Bronchial epithelial cell (primary cell): ENCODE data around the gene LSM12. TPM values are rescaled to one million over a fixed set of nuclear protein-coding genes. Genes with fewer than 3 reads are reported as not detected.

Source experiments
- DNase-seq: peaks from one replicate; pipeline ENCODE4 v3.0.0-alpha.2; 2010; ENCODE audit warnings: low read depth
- FAIRE-seq: peaks from 2 replicates; lab custom pipeline; 2011; peaks lifted over from hg19 to GRCh38; lab: Jason Lieb, UNC
- H3K27me3 ChIP-seq: 2 replicates; pipeline ENCODE4 v1.5.1; 2011; ENCODE audit warnings: low read length; ENCODE audit not compliant: control insufficient read depth, insufficient read depth
- H3K36me3 ChIP-seq: 2 replicates; pipeline ENCODE4 v1.5.1; 2011; ENCODE audit warnings: low read length; ENCODE audit not compliant: control insufficient read depth, insufficient read depth
- H3K4me3 ChIP-seq: 2 replicates; pipeline ENCODE4 v1.5.1; 2011; ENCODE audit warnings: mild to moderate bottlenecking, low read depth, low read length, control low read depth
- total RNA-seq: library from RNA; depleted of rRNA; stranded (reverse); fragments of >200 nt; gene quantifications from 2 replicates; pipeline ENCODE4 v1.2.1, GENCODE V29; 2014
- TF ChIP-seq, protein P1 (sequence below): IDR thresholded peaks from 2 replicates; pipeline ENCODE4 v1.5.1; 2011; ENCODE audit warnings: mild to moderate bottlenecking, moderate library complexity, low read length, control low read depth, inconsistent platforms; ENCODE audit not compliant: insufficient read depth, severe bottlenecking

Gene LSM12
- total RNA-seq, 1 donor from 2014 or later = 20.3 TPM

GRCh38 chr17:44085908-44086307 is 19.4 kb upstream of the LSM12 start:
- H3K36me3 ChIP-seq = peaks cover 14% of the 10 kb centered on the region
- TF ChIP-seq, protein P1, sequence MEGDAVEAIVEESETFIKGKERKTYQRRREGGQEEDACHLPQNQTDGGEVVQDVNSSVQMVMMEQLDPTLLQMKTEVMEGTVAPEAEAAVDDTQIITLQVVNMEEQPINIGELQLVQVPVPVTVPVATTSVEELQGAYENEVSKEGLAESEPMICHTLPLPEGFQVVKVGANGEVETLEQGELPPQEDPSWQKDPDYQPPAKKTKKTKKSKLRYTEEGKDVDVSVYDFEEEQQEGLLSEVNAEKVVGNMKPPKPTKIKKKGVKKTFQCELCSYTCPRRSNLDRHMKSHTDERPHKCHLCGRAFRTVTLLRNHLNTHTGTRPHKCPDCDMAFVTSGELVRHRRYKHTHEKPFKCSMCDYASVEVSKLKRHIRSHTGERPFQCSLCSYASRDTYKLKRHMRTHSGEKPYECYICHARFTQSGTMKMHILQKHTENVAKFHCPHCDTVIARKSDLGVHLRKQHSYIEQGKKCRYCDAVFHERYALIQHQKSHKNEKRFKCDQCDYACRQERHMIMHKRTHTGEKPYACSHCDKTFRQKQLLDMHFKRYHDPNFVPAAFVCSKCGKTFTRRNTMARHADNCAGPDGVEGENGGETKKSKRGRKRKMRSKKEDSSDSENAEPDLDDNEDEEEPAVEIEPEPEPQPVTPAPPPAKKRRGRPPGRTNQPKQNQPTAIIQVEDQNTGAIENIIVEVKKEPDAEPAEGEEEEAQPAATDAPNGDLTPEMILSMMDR = no peak
- DNase-seq (no peak), FAIRE-seq (no peak)
- H3K4me3 ChIP-seq = no peak overlapping the region
- no peaks in the 10 kb centered on the region for H3K27me3 ChIP-seq

GRCh38 chr17:44084921-44085320 is 18.4 kb upstream of the LSM12 start:
- no peaks in the 10 kb centered on the region for H3K27me3 ChIP-seq
- peaks cover 14% of the 10 kb centered on the region for H3K36me3 ChIP-seq
- FAIRE-seq = no peak
- TF ChIP-seq, protein P1 = no peak
- DNase-seq = no peak
- no peak overlapping the region for H3K4me3 ChIP-seq

GRCh38 chr17:44084131-44084538 is 17.7 kb upstream of the LSM12 start:
- FAIRE-seq (no peak), DNase-seq (no peak)
- Histone ChIP-seq H3K4me3 (no peak overlapping the region), H3K27me3 (no peaks in the 10 kb centered on the region), H3K36me3 (peaks cover 14% of the 10 kb centered on the region)
- TF ChIP-seq, protein P1 = peak; percentile 58

DNA sequence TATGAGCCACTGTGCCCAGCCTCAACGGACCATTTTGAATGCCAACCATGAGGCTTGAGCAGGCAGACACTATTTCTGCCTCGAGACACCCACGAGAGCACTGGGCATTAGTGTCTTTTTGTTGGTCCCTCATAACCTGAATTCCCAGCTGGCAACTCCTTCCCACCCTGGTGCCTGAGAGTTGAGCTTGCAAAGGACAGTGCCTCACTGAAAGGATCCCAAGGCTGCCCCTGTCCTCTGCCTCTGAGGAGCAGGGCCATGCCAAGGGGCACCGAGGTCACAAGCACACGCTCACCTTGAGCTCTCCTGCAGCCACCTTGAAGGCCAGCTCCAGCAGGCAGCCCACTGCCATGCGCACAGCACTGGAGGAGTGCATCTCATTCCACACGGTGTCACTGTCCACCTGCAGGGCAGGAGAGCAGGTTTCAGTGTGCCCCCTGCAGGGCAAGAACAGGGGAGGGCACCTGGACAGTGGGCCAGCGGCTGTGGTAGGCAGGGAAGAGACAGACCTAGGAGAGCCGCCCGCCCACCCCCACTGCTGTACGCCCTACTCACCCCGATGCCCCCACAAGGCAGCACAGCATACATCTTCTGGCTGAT is 16.9 kb upstream of the LSM12 start:
- H3K4me3 ChIP-seq = no peak overlapping the region
- TF ChIP-seq, protein P1 = peak; percentile 63
- H3K27me3 ChIP-seq = no peaks in the 10 kb centered on the region
- DNase-seq (peak; percentile 47), FAIRE-seq (no peak)
- H3K36me3 ChIP-seq = peaks cover 16% of the 10 kb centered on the region

DNA sequence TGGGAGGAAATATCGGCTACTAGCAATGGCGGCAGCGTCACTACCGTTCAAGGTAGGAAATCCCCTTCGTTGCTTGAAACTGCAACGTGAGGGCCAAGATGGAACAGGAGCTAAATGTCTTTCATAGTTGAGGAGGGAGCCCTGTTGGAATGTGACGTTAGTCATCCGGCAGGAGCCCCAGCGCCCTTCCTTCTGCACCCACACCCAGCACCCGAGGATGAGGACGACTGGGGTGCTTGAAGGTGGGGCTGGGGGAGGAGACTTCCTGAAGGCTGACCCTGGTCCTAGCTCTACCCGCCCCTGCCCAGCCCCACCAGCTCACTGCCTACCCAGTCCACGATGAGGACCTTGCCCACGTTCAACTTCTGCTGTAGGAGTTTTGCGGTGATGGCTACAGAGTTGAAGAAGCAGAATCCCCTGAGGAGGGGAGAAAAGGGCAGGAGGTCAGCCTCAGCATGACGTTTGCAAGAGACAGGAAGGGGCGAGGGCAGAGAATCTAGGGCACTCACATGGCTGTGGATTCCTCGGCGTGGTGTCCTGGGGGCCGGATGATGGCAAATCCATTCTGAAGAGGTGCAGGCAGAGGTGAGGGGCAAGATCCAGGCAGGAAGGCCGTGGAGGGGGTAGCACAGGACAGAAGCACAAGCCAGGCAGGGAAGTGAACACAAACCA is 15.9 kb upstream of the LSM12 start:
- Histone ChIP-seq H3K4me3 (no peak overlapping the region), H3K36me3 (peaks cover 18% of the 10 kb centered on the region), H3K27me3 (no peaks in the 10 kb centered on the region)
- DNase-seq = no peak
- TF ChIP-seq, protein P1 = no peak
- FAIRE-seq = no peak
